Ovary (tissue), 9 donors: ENCODE measurements around the gene ZNF837. TPM values are rescaled to one million over a fixed set of nuclear protein-coding genes. Genes with fewer than 3 reads are reported as not detected.
A peak's percentile ranks its signal among the peaks of the same experiment; 100 is the strongest.
"Not testable (repeated sequence)": the region's sequence is repeated elsewhere in the genome, so short reads cannot be mapped to it uniquely, and the experiment has no call there.

Experiments
- DNase-seq, 5 donors: peaks; one replicate each; pipeline ENCODE4 v3.0.0-alpha.2; 2019 to 2020
- H3K27ac ChIP-seq, 2 donors: fragments of 200-600 bp; one replicate each; pipeline versions ENCODE4 v1.5.1 to v1.8.0; 2019 to 2022
- H3K27me3 ChIP-seq: fragments of 200-600 bp; one replicate; pipeline ENCODE4 v1.8.0; 2022
- H3K36me3 ChIP-seq: fragments of 200-600 bp; sonication (generic); one replicate; pipeline ENCODE4 v1.5.1; 2019
- H3K4me1 ChIP-seq: one replicate; pipeline ENCODE4 v1.8.1; 2013; ENCODE audit warnings: mild to moderate bottlenecking, moderate library complexity; ENCODE audit not compliant: insufficient read depth
- H3K4me3 ChIP-seq: fragments of 200-600 bp; sonication (generic); one replicate; pipeline ENCODE4 v1.5.1; 2017
- H3K9me3 ChIP-seq, 2 donors: fragments of 200-600 bp in 1 of 2; sonication (generic) in 1 of 2; one replicate each; pipeline versions ENCODE4 v1.5.1 to v1.8.1; 2013 to 2019; ENCODE audit warnings: mild to moderate bottlenecking in 1 of 2, moderate library complexity in 1 of 2
- CTCF ChIP-seq, 3 donors: fragments of 450-650 bp in 2 of 3; fragments of 200-600 bp in 1 of 3; IDR thresholded peaks; one replicate each; pipeline versions ENCODE4 v1.5.1 to v1.8.0; 2016 to 2022; ENCODE audit warnings: antibody characterized with exemption in 3 of 3, mild to moderate bottlenecking in 1 of 3
- EP300 ChIP-seq: sonication (generic); formaldehyde crosslinking; IDR thresholded peaks from one replicate; pipeline ENCODE4 v1.6.1; 2017; ENCODE audit warnings: antibody characterized with exemption
- POLR2A ChIP-seq: fragments of 450-650 bp; IDR thresholded peaks from one replicate; pipeline ENCODE4 v1.6.1; 2017; ENCODE audit warnings: antibody characterized with exemption, mild to moderate bottlenecking, moderate library complexity
- WGBS, 3 donors: extraction: QIAGEN DNeasy Blood & Tissue Kit in 1 of 3; methylation state at CpG; one replicate each; pipeline versions ENCODE4 v1.1.5 to v1.1.7; 2013 to 2017; 5-methylcytosine and 5-hydroxymethylcytosine counted together
- intact Hi-C, 4 donors: fragments of 100-400 bp; cut with DNase I; formaldehyde crosslinking; loops; one replicate each; pipeline versions ENCODE4 v1.11.0 to v1.15.1; 2022 to 2023
- polyA plus RNA-seq, 2 donors: library from polyadenylated mRNA; stranded (reverse); fragments of 200-250 nt in 1 of 2; fragments of 350-450 nt in 1 of 2; fragmentation: Illumina TruSeq in 1 of 2; extraction: RNeasy Lipid Tissue Mini Kit (QIAGEN cat#74804) in 1 of 2; gene quantifications; one replicate each; pipeline ENCODE4 v1.2.3, GENCODE V29; 2013 to 2014
- total RNA-seq, 7 donors: library from RNA; depleted of rRNA in 2 of 7; stranded (reverse); fragments of >200 nt in 2 of 7; fragmentation: NEBNext Ultra II Directional in 3 of 7; extraction: Animal tissue kit (Norgen Biotek cat#: 25700) in 3 of 7; gene quantifications; one replicate each; pipeline versions ENCODE4 v1.1.0 to v1.2.4, GENCODE V29; 2016 to 2023
- donor health status: DM: no; HTN: no; CAD: no; lungs with moderate emphysema.
- donor health status: DM: no; HTN: no; CAD: no.
- donor health status: Bipolar disorder and iron deficiency.
- donor health status: DM: yes; HTN: yes; CAD: no.
- donor health status: DM: no; HTN: no; CAD: no.
- donor health status: DM: yes; HTN: yes; CAD: no.

Gene ZNF837
- total and polyA plus RNA-seq, 9 donors = 1.4 to 3.2 (median 2.5) TPM; not detected in 1

GRCh38 chr19:58351558-58351878, 29.3 kb downstream of the ZNF837 start:
- no peaks in the 10 kb centered on the region for H3K4me1 ChIP-seq
- no peaks in the 10 kb centered on the region for H3K36me3 ChIP-seq
- H3K27ac ChIP-seq = no peak overlapping the region
- intact Hi-C loops = no loop called here
- 85 to 94% (median 88%) methylated on average over 9 of the region's 9 CpGs for WGBS, 3 donors
- H3K4me3 ChIP-seq = no peak overlapping the region
- TF ChIP-seq EP300 = no peak
- TF ChIP-seq POLR2A = no peak
- no peak for TF ChIP-seq CTCF (IDR thresholded peaks at IDR 0.05)
- H3K9me3 ChIP-seq = no peaks in the 10 kb centered on the region
- no peak for DNase-seq
- no peaks in the 10 kb centered on the region for H3K27me3 ChIP-seq

GRCh38 chr19:58350871-58351557, 29.8 kb downstream of the ZNF837 start:
- 65 to 76% (median 71%) methylated on average over 34 of the region's 34 CpGs for WGBS, 3 donors
- intact Hi-C loops = no loop called here
- DNase-seq = no peak
- no peaks in the 10 kb centered on the region for H3K9me3 ChIP-seq
- no peaks in the 10 kb centered on the region for H3K36me3 ChIP-seq
- no peaks in the 10 kb centered on the region for H3K27me3 ChIP-seq
- H3K4me3 ChIP-seq = no peak overlapping the region
- H3K27ac ChIP-seq = no peak overlapping the region
- H3K4me1 ChIP-seq = no peaks in the 10 kb centered on the region
- no peak for TF ChIP-seq CTCF (IDR thresholded peaks at IDR 0.05)
- TF ChIP-seq POLR2A = no peak
- TF ChIP-seq EP300 = no peak

GRCh38 chr19:58350001-58350861, 30.6 kb downstream of the ZNF837 start:
- H3K4me1 ChIP-seq = no peaks in the 10 kb centered on the region
- no peaks in the 10 kb centered on the region for H3K36me3 ChIP-seq
- no peak for TF ChIP-seq POLR2A
- no peak for TF ChIP-seq CTCF (IDR thresholded peaks at IDR 0.05)
- no peak for TF ChIP-seq EP300
- no peaks in the 10 kb centered on the region for H3K27me3 ChIP-seq
- 16 to 35% (median 25%) methylated on average over 67 to 84 of the region's 84 CpGs for WGBS, 3 donors
- intact Hi-C loops = no loop called here
- peak in 2 of 5 donors; percentile 20 to 34 for DNase-seq
- no peak overlapping the region for H3K4me3 ChIP-seq
- no peaks in the 10 kb centered on the region for H3K9me3 ChIP-seq
- H3K27ac ChIP-seq = no peak overlapping the region

- Histone ChIP-seq H3K9me3 (no peaks in the 10 kb centered on the region), H3K27ac (no peak overlapping the region), H3K4me1 (no peaks in the 10 kb centered on the region), H3K27me3 (no peaks in the 10 kb centered on the region), H3K36me3 (no peaks in the 10 kb centered on the region), H3K4me3 (no peak overlapping the region)
- TF ChIP-seq CTCF (IDR thresholded peaks at IDR 0.05) (no peak), EP300 (no peak), POLR2A (no peak)
- DNase-seq = no peak
- 37 to 54% (median 53%) methylated on average over 8 of the region's 8 CpGs for WGBS, 3 donors
- intact Hi-C loops = no loop called here
These were observed 31.2 kb downstream of the ZNF837 start for GRCh38 chr19:58349590-58349989.

- intact Hi-C loops, H3K27ac ChIP-seq, H3K9me3 ChIP-seq, H3K4me1 ChIP-seq, H3K27me3 ChIP-seq, H3K36me3 ChIP-seq, DNase-seq: not testable (repeated sequence)
- 25 to 30% (median 26%) methylated on average over 12 of the region's 12 CpGs for WGBS, 3 donors
- peak overlapping the region; percentile 52 for H3K4me3 ChIP-seq
These were observed 32.8 kb downstream of the ZNF837 start for GRCh38 chr19:58348080-58348479.
